ENCODE measurements around the gene TMEM185B. TPM values are rescaled to one million over a fixed set of nuclear protein-coding genes. Genes with fewer than 3 reads are reported as not detected.

TMEM185B gene
- total and polyA plus RNA-seq, 2 of the 4 experiments (the other 2 are of a cell fraction), result 17.7 to 26.1 TPM

DNA sequence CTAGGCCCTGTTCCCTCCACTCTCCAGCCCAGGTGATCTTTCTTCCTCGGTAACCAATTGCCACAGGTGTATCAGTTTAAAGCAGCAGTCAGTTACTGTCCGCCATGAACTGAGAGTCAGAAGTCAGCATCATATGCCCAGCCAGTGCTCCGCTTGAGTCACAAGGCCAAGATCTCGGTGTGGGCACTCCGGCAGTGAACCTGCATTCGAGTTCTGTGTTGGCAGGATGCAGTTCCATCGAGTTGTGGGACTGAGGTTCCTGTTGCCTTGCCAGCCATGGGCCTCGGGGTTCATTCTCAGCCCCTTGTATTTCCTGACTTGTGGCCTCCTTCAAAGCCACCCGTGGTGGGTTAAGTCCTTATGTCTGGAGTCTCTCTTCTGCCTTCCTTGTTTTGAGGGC is 3.1 kb upstream of the TMEM185B start:
- no peak overlapping the region for H3K27ac ChIP-seq (ENCODE audit: insufficient read depth, low read length)
- ATAC-seq (ENCODE audit: low read depth) (no peak), DNase-seq (no peak)
- peaks cover 12% of the 10 kb centered on the region for H3K4me1 ChIP-seq (ENCODE audit: control insufficient read depth, insufficient read depth, low read length)
- dilution Hi-C loops (cut with HindIII; ENCODE audit: low sequenced_read_pairs, unreplicated experiment) (no loop called here), in situ Hi-C loops (cut with MboI; ENCODE audit: low sequenced_read_pairs) (loop anchor here (25.0 kb wide), 1 partner anchor 989 kb away; no protein-coding TSS in a partner anchor), intact Hi-C loops (cut with micrococcal nuclease) (no loop called here)
- peaks cover 4% of the 10 kb centered on the region; the same call in 1 of the 2 replicates for H3K27me3 ChIP-seq (ENCODE audit: control insufficient read depth, insufficient read depth, low read length)
- no peak overlapping the region for H2AK5ac ChIP-seq (ENCODE audit: low read depth, low read length)
- no peak overlapping the region for H4K8ac ChIP-seq (ENCODE audit: low read depth in 2 of 2, low read length in 2 of 2)
- H2BK20ac ChIP-seq (ENCODE audit: low read depth, low read length), result no peak overlapping the region
- no peaks in the 10 kb centered on the region; the same call in 1 of the 2 replicates for H4K20me1 ChIP-seq (ENCODE audit: insufficient read depth, low read length)
- no peak overlapping the region for H3K23ac ChIP-seq (ENCODE audit: low read depth, low read length)
- no peak overlapping the region for H3K56ac ChIP-seq (ENCODE audit: extremely low read depth, insufficient read depth, low read length)
- H3K36me3 ChIP-seq (ENCODE audit: control insufficient read depth, insufficient read depth, low read length), result peaks cover 5% of the 10 kb centered on the region; the same call in 1 of the 2 replicates
- H3K4ac ChIP-seq (ENCODE audit: low read depth, low read length), result no peak overlapping the region
- H3K18ac ChIP-seq (ENCODE audit: low read depth, low read length), result no peak overlapping the region
- POLR2A ChIA-PET (ENCODE audit: unreplicated experiment), result no interaction called here
- WGBS, 2 experiments (ENCODE audit: extremely low coverage in 2 of 2, insufficient read length in 1 of 2), result 93% methylated on average over 6 of the region's 9 CpGs; no CpG with 5 or more reads in 1 of the 2 experiments
- H4K91ac ChIP-seq (ENCODE audit: insufficient read depth, low read depth, low read length), result no peak overlapping the region
- no peak for TF ChIP-seq MAFK (IDR thresholded peaks at IDR 0.05; ENCODE audit: low read depth, low read length)
- H2AFZ ChIP-seq (replicated peaks; ENCODE audit: low read length, poor library complexity), result no peak overlapping the region
- no peak overlapping the region for H2BK120ac ChIP-seq (ENCODE audit: low read depth, low read length)
- no peak overlapping the region for H2AK9ac ChIP-seq (replicated peaks; ENCODE audit: low read depth, low read length, poor library complexity)
- CTCF ChIA-PET, result no interaction called here
- H3K9me3 ChIP-seq (ENCODE audit: control insufficient read depth, insufficient read depth, low read length), result peaks cover 7% of the 10 kb centered on the region
- no peak overlapping the region for H3K14ac ChIP-seq (replicated peaks; ENCODE audit: low read depth, low read length)
- no peak overlapping the region for H3K9ac ChIP-seq (ENCODE audit: low read depth, low read length)
- peaks cover 9 to 21% of the 10 kb centered on the region in 2 experiments for H3K79me1 ChIP-seq (ENCODE audit: low read depth in 1 of 2, low read length in 2 of 2)
- H2BK5ac ChIP-seq (ENCODE audit: low read depth, low read length, poor library complexity, severe bottlenecking), result no peak overlapping the region
- no peak overlapping the region for H4K5ac ChIP-seq (ENCODE audit: low read depth, low read length)
- H3K4me2 ChIP-seq (ENCODE audit: low read depth, low read length), result no peak overlapping the region
- H2BK15ac ChIP-seq (ENCODE audit: low read depth, low read length), result no peak overlapping the region
- BruUV-seq (replicated peaks), result no TSS peak
- H3K4me3 ChIP-seq (ENCODE audit: insufficient read depth, low read depth, low read length), result no peak overlapping the region
- H3K9me1 ChIP-seq (ENCODE audit: insufficient read depth, low read length), result peaks cover 8% of the 10 kb centered on the region; the same call in 1 of the 2 replicates

Data from IMR-90 (cell line).